GM21447 (cell line): Measurements from ENCODE around the gene ACOT8.
A peak's percentile ranks its signal among the peaks of the same experiment; 100 is the strongest.
"Not testable (repeated sequence)": the region's sequence is repeated elsewhere in the genome, so short reads cannot be mapped to it uniquely, and the experiment has no call there.

Experiments
- ATAC-seq: cut with Tn5 transposase; IDR thresholded peaks from one replicate; pipeline ENCODE4 v1.9.1; 2021; ENCODE audit not compliant: unreplicated experiment

ACOT8 gene

DNA sequence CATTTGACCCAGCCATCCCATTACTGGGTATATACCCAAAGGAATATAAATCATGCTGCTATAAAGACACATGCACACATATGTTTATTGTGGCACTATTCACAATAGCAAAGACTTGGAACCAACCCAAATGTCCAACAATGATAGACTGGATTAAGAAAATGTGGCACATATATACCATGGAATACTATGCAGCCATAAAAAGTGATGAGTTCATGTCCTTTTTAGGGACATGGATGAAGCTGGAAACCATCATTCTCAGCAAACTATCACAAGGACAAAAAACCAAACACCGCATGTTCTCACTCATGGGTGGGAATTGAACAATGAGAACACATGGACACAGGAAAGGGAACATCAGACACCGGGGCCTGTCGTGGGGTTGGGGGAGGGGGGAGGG is 59.2 kb downstream of the ACOT8 start:
- ATAC-seq: not testable (repeated sequence)

GRCh38 chr20:45797510-45797909 is 59.7 kb downstream of the ACOT8 start:
- not testable (repeated sequence) for ATAC-seq

DNA sequence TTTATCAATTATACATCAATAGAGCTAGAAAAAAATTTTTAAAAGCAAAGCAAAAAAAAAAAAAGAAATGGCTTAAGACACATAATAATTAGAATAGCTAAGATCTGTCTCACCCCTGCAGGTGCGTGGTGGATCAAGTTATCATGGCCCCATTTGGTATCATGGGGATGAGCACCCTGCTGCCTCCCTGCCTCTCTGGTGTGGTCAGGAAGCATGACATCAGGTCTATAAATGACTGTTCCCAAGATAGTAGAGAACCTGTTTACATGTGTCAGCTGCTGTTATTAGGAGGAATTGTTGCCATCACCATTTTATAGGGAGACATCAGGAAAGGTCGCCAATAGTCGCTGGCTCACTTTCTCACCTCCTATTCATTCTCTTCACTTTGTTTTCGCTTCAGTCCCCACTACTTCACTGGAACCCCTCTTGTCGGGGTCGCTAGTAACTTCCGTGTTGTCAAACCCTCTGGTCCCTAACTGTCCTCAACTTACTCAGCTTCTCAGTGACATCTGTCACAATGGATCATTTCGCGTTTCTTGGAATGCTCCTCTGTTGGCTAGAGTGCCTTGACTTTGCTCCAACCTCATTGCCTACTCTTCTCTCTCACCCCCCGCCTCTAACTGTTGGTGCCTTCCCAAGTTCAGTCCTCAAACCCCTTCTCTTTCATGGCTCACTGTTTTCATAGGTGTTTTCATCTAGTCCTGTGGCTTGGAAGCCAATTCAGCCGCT is 60.7 kb downstream of the ACOT8 start:
- ATAC-seq: no peak

GRCh38 chr20:45792317-45793118 is 64.7 kb downstream of the ACOT8 start:
- peak; percentile 18 for ATAC-seq
